SU-DHL-6 (cell line): ENCODE measurements around the gene SCLY.

Experiments used
- H2AFZ ChIP-seq: fragments of 200-600 bp; sonication (generic); 2 replicates; pipeline ENCODE4 v1.6.1; 2014; ENCODE audit warnings: low read depth, mild to moderate bottlenecking, moderate library complexity, mixed read lengths, antibody characterized with exemption, low read length; ENCODE audit not compliant: severe bottlenecking
- H3F3A ChIP-seq: fragments of 200-600 bp; shearing (Covaris generic); 2 replicates; pipeline ENCODE4 v1.6.0; 2016; ENCODE audit warnings: antibody characterized with exemption, mild to moderate bottlenecking; ENCODE audit not compliant: insufficient read depth
- H3K27ac ChIP-seq: fragments of 200-600 bp; sonication (generic); 2 replicates; pipeline ENCODE4 v1.5.1; 2016; ENCODE audit warnings: low read depth, mild to moderate bottlenecking, low read length, moderate library complexity, mixed read lengths
- H3K27me3 ChIP-seq: fragments of 200-600 bp; sonication (generic), shearing (Covaris generic); 2 replicates; pipeline ENCODE4 v1.6.0; 2014; ENCODE audit warnings: mild to moderate bottlenecking, low read length
- H3K36me3 ChIP-seq: fragments of 200-600 bp; sonication (generic); 2 replicates; pipeline ENCODE4 v1.6.1; 2014; ENCODE audit warnings: mild to moderate bottlenecking, low read length, mixed read lengths
- H3K4me2 ChIP-seq: fragments of 300-600, 200-600 bp; shearing (Covaris generic), sonication (generic); 2 replicates; pipeline ENCODE4 v1.6.0; 2014; ENCODE audit warnings: low read length, low read depth, mild to moderate bottlenecking; ENCODE audit not compliant: poor library complexity, severe bottlenecking
- H3K4me3 ChIP-seq: fragments of 200-600 bp; sonication (generic); 2 replicates; pipeline ENCODE4 v1.5.1; 2014; ENCODE audit warnings: antibody characterized with exemption, low read length, mild to moderate bottlenecking, mixed read lengths; ENCODE audit not compliant: insufficient read depth, poor library complexity, severe bottlenecking
- H3K79me2 ChIP-seq: fragments of 200-600 bp; sonication (generic); 2 replicates; pipeline ENCODE4 v1.6.1; 2014; ENCODE audit warnings: mild to moderate bottlenecking, low read length, moderate library complexity; ENCODE audit not compliant: insufficient read depth
- H3K9ac ChIP-seq: fragments of 200-600 bp; sonication (generic); 2 replicates; pipeline ENCODE4 v1.7.0; 2014; ENCODE audit warnings: mild to moderate bottlenecking, low read length
- H3K9me2 ChIP-seq: fragments of 200-600 bp; sonication (generic); replicated peaks from 2 replicates; pipeline ENCODE4 v1.6.1; 2014; ENCODE audit warnings: low read length; ENCODE audit not compliant: insufficient read depth
- H3K9me3 ChIP-seq: fragments of 200-600 bp; sonication (generic); 2 replicates; pipeline ENCODE4 v1.6.1; 2014; ENCODE audit warnings: low read length, mixed read lengths; ENCODE audit not compliant: insufficient read depth
- H4K20me1 ChIP-seq: fragments of 200-600 bp; sonication (generic); 2 replicates; pipeline ENCODE4 v1.6.1; 2014; ENCODE audit warnings: low read depth, mild to moderate bottlenecking, antibody characterized with exemption, low read length, moderate library complexity, mixed read lengths
- CTCF ChIP-seq: fragments of 200-600 bp; sonication (generic); IDR thresholded peaks from one replicate; pipeline ENCODE4 v1.5.1; 2017; ENCODE audit warnings: antibody characterized with exemption, mild to moderate bottlenecking, low read length, moderate library complexity; ENCODE audit not compliant: insufficient read depth, poor library complexity, severe bottlenecking
- EZH2phosphoT487 ChIP-seq: fragments of 200-600 bp; sonication (generic), shearing (Covaris generic); conservative IDR thresholded peaks from 2 replicates; pipeline ENCODE4 v1.6.1; 2018; ENCODE audit warnings: mild to moderate bottlenecking, antibody characterized with exemption, low read length, moderate library complexity, mixed read lengths

The SCLY gene

GRCh38 chr2:238059505-238059904 lies 1.3 kb upstream of the SCLY start:
- Histone ChIP-seq H3K27ac (no peak overlapping the region), H3K36me3 (0 out of 2 replicates have a peak, but pooled peaks cover under 1% of the 10 kb centered on the region), H3K79me2 (peaks cover 8% of the 10 kb centered on the region; the same call in 1 of the 2 replicates), H3F3A (no peaks in the 10 kb centered on the region; the same call in 1 of the 2 replicates), H3K9me2 (no peaks in the 10 kb centered on the region), H2AFZ (no peak overlapping the region), H4K20me1 (no peaks in the 10 kb centered on the region), H3K9me3 (no peaks in the 10 kb centered on the region), H3K4me3 (no peak overlapping the region), H3K27me3 (no peaks in the 10 kb centered on the region), H3K9ac (no peak overlapping the region), H3K4me2 (peak overlapping the region; percentile 81)
- TF ChIP-seq CTCF: no peak
- TF ChIP-seq EZH2phosphoT487: no peak

- Histone ChIP-seq H4K20me1 (no peaks in the 10 kb centered on the region), H3K4me2 (peak overlapping the region; percentile 81), H3F3A (no peaks in the 10 kb centered on the region; the same call in 1 of the 2 replicates), H3K27ac (no peak overlapping the region), H3K4me3 (peak overlapping the region; percentile 73), H3K27me3 (no peaks in the 10 kb centered on the region), H3K79me2 (peaks cover 8% of the 10 kb centered on the region; the same call in 1 of the 2 replicates), H3K9ac (peak overlapping the region; percentile 94), H3K9me2 (no peaks in the 10 kb centered on the region), H2AFZ (peak overlapping the region; percentile 94), H3K9me3 (no peaks in the 10 kb centered on the region), H3K36me3 (0 out of 2 replicates have a peak, but pooled peaks cover 3% of the 10 kb centered on the region)
- TF ChIP-seq CTCF: no peak
- TF ChIP-seq EZH2phosphoT487: no peak
These were observed 682 bp upstream of the SCLY start for GRCh38 chr2:238060096-238060541.

- Histone ChIP-seq H3K9me3 (no peaks in the 10 kb centered on the region), H2AFZ (peak overlapping the region; percentile 89)
These were observed 758 bp downstream of the SCLY start for GRCh38 chr2:238061315-238062202.

More at GRCh38 chr2:238061315-238062202, 758 bp downstream of the SCLY start:
- peak overlapping the region; percentile 94 for H3K9ac ChIP-seq
- peaks cover 8% of the 10 kb centered on the region; the same call in 1 of the 2 replicates for H3K79me2 ChIP-seq
- peak overlapping the region; percentile 66 for H3K4me3 ChIP-seq
- TF ChIP-seq EZH2phosphoT487 (no peak), CTCF (no peak)
- no peaks in the 10 kb centered on the region for H3K27me3 ChIP-seq
- no peaks in the 10 kb centered on the region for H3K9me2 ChIP-seq
- no peaks in the 10 kb centered on the region for H4K20me1 ChIP-seq
- H3K4me2 ChIP-seq: peak overlapping the region; percentile 75
- H3K36me3 ChIP-seq: 0 out of 2 replicates have a peak, but pooled peaks cover 3% of the 10 kb centered on the region
- H3K27ac ChIP-seq: no peak overlapping the region
- no peaks in the 10 kb centered on the region; the same call in 1 of the 2 replicates for H3F3A ChIP-seq
